Body of pancreas (tissue), 4 donors: ENCODE measurements around the gene DOHH.

Experiments
- CTCF ChIP-seq, 7 experiments: fragments of 450-650 bp in 4 of 7; fragments of 200-600 bp in 3 of 7; sonication (generic) in 3 of 7; IDR thresholded peaks; one replicate each; pipeline ENCODE4 v1.5.1; 2016 to 2019; ENCODE audit warnings: antibody characterized with exemption in 7 of 7
- POLR2A ChIP-seq, 3 donors: fragments of 450-650 bp; IDR thresholded peaks; one replicate each; pipeline ENCODE4 v1.6.1; 2016; ENCODE audit warnings: antibody characterized with exemption in 3 of 3, mild to moderate bottlenecking in 2 of 3

- TF ChIP-seq POLR2A (IDR thresholded peaks at IDR 0.05) (no peak), CTCF (IDR thresholded peaks at IDR 0.05) (no peak)
These were observed 8.9 kb downstream of the DOHH start for GRCh38 chr19:3491396-3492119.
